ENCODE data around the gene CDC14B. TPM values are rescaled to one million over a fixed set of nuclear protein-coding genes. Genes with fewer than 3 reads are reported as not detected.

Gene CDC14B
- total RNA-seq, 1 experiment from 2014 or later = 28.4 TPM

- Histone ChIP-seq H2BK15ac (ENCODE audit: low read depth, low read length) (no peak overlapping the region), H4K20me1 (ENCODE audit: control insufficient read depth, insufficient read depth, insufficient read length) (no peaks in the 10 kb centered on the region), H2BK5ac (ENCODE audit: insufficient read length, low read length) (no peak overlapping the region), H3K18ac (ENCODE audit: insufficient read length, low read depth, low read length) (no peak overlapping the region), H4K8ac (replicated peaks; ENCODE audit: insufficient read length, low read depth, low read length) (no peak overlapping the region), H3K4me1 (ENCODE audit: insufficient read depth, low read length) (no peaks in the 10 kb centered on the region; the same call in none of the 2 replicates), H3K4ac (ENCODE audit: low read depth, low read length) (no peak overlapping the region), H3K27me3 (ENCODE audit: insufficient read depth, low read length) (no peaks in the 10 kb centered on the region), H2BK12ac (ENCODE audit: insufficient read length, low read depth, low read length) (no peak overlapping the region), H3K23ac (ENCODE audit: insufficient read length, low read depth, low read length) (no peak overlapping the region), H3K79me2 (ENCODE audit: insufficient read depth, low read length) (no peaks in the 10 kb centered on the region), H4K5ac (ENCODE audit: insufficient read length, low read depth, low read length) (no peak overlapping the region), H3K27ac (ENCODE audit: insufficient read length, low read depth, low read length) (no peak overlapping the region), H3K79me1 (ENCODE audit: insufficient read depth, low read depth, low read length, poor library complexity, severe bottlenecking) (no peaks in the 10 kb centered on the region), H2AK5ac (ENCODE audit: insufficient read length, low read length) (no peak overlapping the region), H2AFZ (ENCODE audit: low read length) (no peak overlapping the region), H3K9me3 (ENCODE audit: control insufficient read depth, low read depth, low read length) (no peaks in the 10 kb centered on the region), H3T11ph (ENCODE audit: low read length) (no peak overlapping the region), H2BK120ac (ENCODE audit: low read depth, low read length, poor library complexity, severe bottlenecking) (no peak overlapping the region), H3K4me2 (ENCODE audit: insufficient read depth, insufficient read length, low read length) (no peak overlapping the region), H2BK20ac (ENCODE audit: low read depth, low read length, poor library complexity, severe bottlenecking) (no peak overlapping the region), H3K23me2 (ENCODE audit: insufficient read length, low read depth, low read length, poor library complexity, severe bottlenecking) (no peaks in the 10 kb centered on the region), H3K14ac (ENCODE audit: insufficient read depth, low read length) (no peak overlapping the region), H3K9ac (ENCODE audit: extremely low read depth, insufficient read length, low read length) (no peak overlapping the region), H3K56ac (ENCODE audit: insufficient read length, low read depth, low read length) (no peak overlapping the region), H4K91ac (ENCODE audit: insufficient read length, low read depth, low read length) (no peak overlapping the region)
- no peak for TF ChIP-seq CTCF (conservative IDR thresholded peaks at IDR 0.05)
- Mint-ChIP-seq H3K9me3 (no peaks in the 10 kb centered on the region), H3K27me3 (ENCODE audit: low read depth) (no peaks in the 10 kb centered on the region), H3K36me3 (ENCODE audit: insufficient read depth in 1 of 3, low read depth in 3 of 3) (peaks cover 0 to 3% (median 0%) of the 10 kb centered on the region in 3 experiments; a peak in 2 of 7 replicates), H3K4me1 (peaks cover 32 to 38% of the 10 kb centered on the region in 2 experiments), H3K4me3 (no peak overlapping the region), H3K27ac (peak overlapping the region in 2 of 3 experiments; percentile 81 to 85; a peak in 6 of 7 replicates)
- DNase-seq = no peak
- WGBS (ENCODE audit: extremely low coverage, insufficient read length, low lambda C conversion rate) = no CpG with 5 or more reads among the region's 15 CpGs
These were observed 117.8 kb downstream of the CDC14B start for GRCh38 chr9:96501633-96502538.
